ENCODE data around the gene TCF4.

Gene TCF4

GRCh38 chr18:55268151-55268601 lies 319.8 kb downstream of the TCF4 start:
- no peak overlapping the region for H3K27ac ChIP-seq (ENCODE audit: low read depth, low read length)
- H3K4me3 ChIP-seq (ENCODE audit: low read depth, low read length) = no peak overlapping the region
- no peak overlapping the region for H3K9ac ChIP-seq (ENCODE audit: low read length)
- H3K9me3 ChIP-seq (ENCODE audit: control insufficient read depth, insufficient read depth, low read depth, low read length) = no peaks in the 10 kb centered on the region
- peaks cover 22% of the 10 kb centered on the region for H3K4me1 ChIP-seq (ENCODE audit: control insufficient read depth, insufficient read depth, low read length)
- H3K36me3 ChIP-seq (ENCODE audit: control insufficient read depth, insufficient read depth, low read length) = peaks cover 42% of the 10 kb centered on the region
- no peaks in the 10 kb centered on the region for H3K27me3 ChIP-seq (ENCODE audit: control insufficient read depth, insufficient read depth, low read length)

- peaks cover 39% of the 10 kb centered on the region for H3K36me3 ChIP-seq (ENCODE audit: control insufficient read depth, insufficient read depth, low read length)
Measured at GRCh38 chr18:55266981-55267380, 321.0 kb downstream of the TCF4 start.

GRCh38 chr18:55265984-55266383 lies 322.0 kb downstream of the TCF4 start:
- Histone ChIP-seq H3K27me3 (ENCODE audit: control insufficient read depth, insufficient read depth, low read length) (no peaks in the 10 kb centered on the region), H3K9ac (ENCODE audit: low read length) (no peak overlapping the region), H3K9me3 (ENCODE audit: control insufficient read depth, insufficient read depth, low read depth, low read length) (no peaks in the 10 kb centered on the region), H3K36me3 (ENCODE audit: control insufficient read depth, insufficient read depth, low read length) (peaks cover 43% of the 10 kb centered on the region), H3K4me1 (ENCODE audit: control insufficient read depth, insufficient read depth, low read length) (peaks cover 27% of the 10 kb centered on the region), H3K4me3 (ENCODE audit: low read depth, low read length) (no peak overlapping the region), H3K27ac (ENCODE audit: low read depth, low read length) (no peak overlapping the region)

More at GRCh38 chr18:55266981-55267380, 321.0 kb downstream of the TCF4 start:
- H3K9ac ChIP-seq (ENCODE audit: low read length) = no peak overlapping the region
- H3K27ac ChIP-seq (ENCODE audit: low read depth, low read length) = no peak overlapping the region
- H3K4me1 ChIP-seq (ENCODE audit: control insufficient read depth, insufficient read depth, low read length) = peaks cover 25% of the 10 kb centered on the region
- H3K27me3 ChIP-seq (ENCODE audit: control insufficient read depth, insufficient read depth, low read length) = no peaks in the 10 kb centered on the region
- no peaks in the 10 kb centered on the region for H3K9me3 ChIP-seq (ENCODE audit: control insufficient read depth, insufficient read depth, low read depth, low read length)
- no peak overlapping the region for H3K4me3 ChIP-seq (ENCODE audit: low read depth, low read length)

- Histone ChIP-seq H3K36me3 (ENCODE audit: control insufficient read depth, insufficient read depth, low read length) (peaks cover 47% of the 10 kb centered on the region), H3K27me3 (ENCODE audit: control insufficient read depth, insufficient read depth, low read length) (no peaks in the 10 kb centered on the region), H3K27ac (ENCODE audit: low read depth, low read length) (0 out of 2 replicates have a peak overlapping the region, but pooled peaks have one; percentile 7), H3K4me1 (ENCODE audit: control insufficient read depth, insufficient read depth, low read length) (peaks cover 27% of the 10 kb centered on the region), H3K4me3 (ENCODE audit: low read depth, low read length) (no peak overlapping the region), H3K9ac (ENCODE audit: low read length) (no peak overlapping the region), H3K9me3 (ENCODE audit: control insufficient read depth, insufficient read depth, low read depth, low read length) (no peaks in the 10 kb centered on the region)
Measured at GRCh38 chr18:55265130-55265675, 322.8 kb downstream of the TCF4 start.

GRCh38 chr18:55264108-55264507 lies 323.9 kb downstream of the TCF4 start:
- 0 out of 2 replicates have a peak overlapping the region, but pooled peaks have one; percentile 9 for H3K27ac ChIP-seq (ENCODE audit: low read depth, low read length)
- no peaks in the 10 kb centered on the region for H3K9me3 ChIP-seq (ENCODE audit: control insufficient read depth, insufficient read depth, low read depth, low read length)
- H3K4me3 ChIP-seq (ENCODE audit: low read depth, low read length) = no peak overlapping the region
- H3K36me3 ChIP-seq (ENCODE audit: control insufficient read depth, insufficient read depth, low read length) = peaks cover 39% of the 10 kb centered on the region
- H3K4me1 ChIP-seq (ENCODE audit: control insufficient read depth, insufficient read depth, low read length) = peaks cover 27% of the 10 kb centered on the region
- H3K9ac ChIP-seq (ENCODE audit: low read length) = no peak overlapping the region
- no peaks in the 10 kb centered on the region for H3K27me3 ChIP-seq (ENCODE audit: control insufficient read depth, insufficient read depth, low read length)

GRCh38 chr18:55262021-55262560 lies 325.9 kb downstream of the TCF4 start:
- H3K9me3 ChIP-seq (ENCODE audit: control insufficient read depth, insufficient read depth, low read depth, low read length) = no peaks in the 10 kb centered on the region
- H3K27me3 ChIP-seq (ENCODE audit: control insufficient read depth, insufficient read depth, low read length) = no peaks in the 10 kb centered on the region
- peaks cover 27% of the 10 kb centered on the region for H3K4me1 ChIP-seq (ENCODE audit: control insufficient read depth, insufficient read depth, low read length)
- H3K9ac ChIP-seq (ENCODE audit: low read length) = no peak overlapping the region
- H3K4me3 ChIP-seq (ENCODE audit: low read depth, low read length) = no peak overlapping the region
- no peak overlapping the region; the same call in 1 of the 2 replicates for H3K27ac ChIP-seq (ENCODE audit: low read depth, low read length)
- peaks cover 32% of the 10 kb centered on the region for H3K36me3 ChIP-seq (ENCODE audit: control insufficient read depth, insufficient read depth, low read length)

GRCh38 chr18:55261253-55261652 lies 326.7 kb downstream of the TCF4 start:
- Histone ChIP-seq H3K4me1 (ENCODE audit: control insufficient read depth, insufficient read depth, low read length) (peaks cover 27% of the 10 kb centered on the region), H3K9me3 (ENCODE audit: control insufficient read depth, insufficient read depth, low read depth, low read length) (no peaks in the 10 kb centered on the region), H3K36me3 (ENCODE audit: control insufficient read depth, insufficient read depth, low read length) (peaks cover 28% of the 10 kb centered on the region), H3K9ac (ENCODE audit: low read length) (no peak overlapping the region), H3K27ac (ENCODE audit: low read depth, low read length) (no peak overlapping the region), H3K4me3 (ENCODE audit: low read depth, low read length) (no peak overlapping the region), H3K27me3 (ENCODE audit: control insufficient read depth, insufficient read depth, low read length) (no peaks in the 10 kb centered on the region)

- Histone ChIP-seq H3K27ac (ENCODE audit: low read depth, low read length) (no peak overlapping the region), H3K36me3 (ENCODE audit: control insufficient read depth, insufficient read depth, low read length) (peaks cover 44% of the 10 kb centered on the region), H3K27me3 (ENCODE audit: control insufficient read depth, insufficient read depth, low read length) (no peaks in the 10 kb centered on the region), H3K4me1 (ENCODE audit: control insufficient read depth, insufficient read depth, low read length) (peaks cover 5% of the 10 kb centered on the region; the same call in 1 of the 2 replicates), H3K4me3 (ENCODE audit: low read depth, low read length) (no peak overlapping the region), H3K9ac (ENCODE audit: low read length) (no peak overlapping the region), H3K9me3 (ENCODE audit: control insufficient read depth, insufficient read depth, low read depth, low read length) (no peaks in the 10 kb centered on the region)
Measured at GRCh38 chr18:55258088-55258487, 329.9 kb downstream of the TCF4 start.

- Histone ChIP-seq H3K27ac (ENCODE audit: low read depth, low read length) (no peak overlapping the region), H3K9me3 (ENCODE audit: control insufficient read depth, insufficient read depth, low read depth, low read length) (no peaks in the 10 kb centered on the region), H3K27me3 (ENCODE audit: control insufficient read depth, insufficient read depth, low read length) (no peaks in the 10 kb centered on the region), H3K4me1 (ENCODE audit: control insufficient read depth, insufficient read depth, low read length) (peaks cover 8% of the 10 kb centered on the region), H3K9ac (ENCODE audit: low read length) (no peak overlapping the region), H3K36me3 (ENCODE audit: control insufficient read depth, insufficient read depth, low read length) (peaks cover 45% of the 10 kb centered on the region), H3K4me3 (ENCODE audit: low read depth, low read length) (no peak overlapping the region)
Measured at GRCh38 chr18:55256929-55257289, 331.1 kb downstream of the TCF4 start.

GRCh38 chr18:55256226-55256928 lies 331.6 kb downstream of the TCF4 start:
- Histone ChIP-seq H3K27ac (ENCODE audit: low read depth, low read length) (no peak overlapping the region), H3K9ac (ENCODE audit: low read length) (no peak overlapping the region), H3K4me3 (ENCODE audit: low read depth, low read length) (no peak overlapping the region), H3K4me1 (ENCODE audit: control insufficient read depth, insufficient read depth, low read length) (peaks cover 12% of the 10 kb centered on the region), H3K36me3 (ENCODE audit: control insufficient read depth, insufficient read depth, low read length) (peaks cover 45% of the 10 kb centered on the region), H3K9me3 (ENCODE audit: control insufficient read depth, insufficient read depth, low read depth, low read length) (no peaks in the 10 kb centered on the region), H3K27me3 (ENCODE audit: control insufficient read depth, insufficient read depth, low read length) (no peaks in the 10 kb centered on the region)

- H3K9ac ChIP-seq (ENCODE audit: low read length) = no peak overlapping the region
Measured at GRCh38 chr18:55253814-55254213, 334.2 kb downstream of the TCF4 start.

More at GRCh38 chr18:55253814-55254213, 334.2 kb downstream of the TCF4 start:
- Histone ChIP-seq H3K27me3 (ENCODE audit: control insufficient read depth, insufficient read depth, low read length) (no peaks in the 10 kb centered on the region), H3K4me3 (ENCODE audit: low read depth, low read length) (no peak overlapping the region), H3K4me1 (ENCODE audit: control insufficient read depth, insufficient read depth, low read length) (peaks cover 14% of the 10 kb centered on the region), H3K9me3 (ENCODE audit: control insufficient read depth, insufficient read depth, low read depth, low read length) (no peaks in the 10 kb centered on the region), H3K36me3 (ENCODE audit: control insufficient read depth, insufficient read depth, low read length) (peaks cover 41% of the 10 kb centered on the region), H3K27ac (ENCODE audit: low read depth, low read length) (no peak overlapping the region)

Measured in HUES6 (cell line).